Nephron progenitor cell (in vitro differentiated cells): ENCODE results near the gene THPO.
A peak's percentile ranks its signal among the peaks of the same experiment; 100 is the strongest.

Experiments
- DNase-seq: peaks from one replicate; pipeline ENCODE4 v3.0.0; 2021
- H3K27ac Mint-ChIP-seq: 2 replicates; pipeline ENCODE4 v1.8.0; 2021; ENCODE audit warnings: mild to moderate bottlenecking, moderate library complexity, mixed read lengths
- H3K27me3 Mint-ChIP-seq: 2 replicates; pipeline ENCODE4 v1.8.0; 2021; ENCODE audit warnings: mild to moderate bottlenecking, low read depth, mixed read lengths; ENCODE audit not compliant: poor library complexity
- H3K36me3 Mint-ChIP-seq: 2 replicates; pipeline ENCODE4 v1.8.0; 2021; ENCODE audit warnings: low read depth, mixed read lengths
- H3K4me1 Mint-ChIP-seq: 2 replicates; pipeline ENCODE4 v1.8.0; 2021; ENCODE audit warnings: mixed read lengths
- H3K4me3 Mint-ChIP-seq: 2 replicates; pipeline ENCODE4 v1.8.0; 2021; ENCODE audit warnings: mild to moderate bottlenecking, moderate library complexity, mixed read lengths
- H3K9me3 Mint-ChIP-seq: 2 replicates; pipeline ENCODE4 v1.8.0; 2021; ENCODE audit warnings: mild to moderate bottlenecking, moderate library complexity, mixed read lengths
- CTCF ChIP-seq: fragments of 200-600 bp; sonication (generic); IDR thresholded peaks from 2 replicates; pipeline ENCODE4 v1.5.0; 2021; ENCODE audit warnings: antibody characterized with exemption

The THPO gene

GRCh38 chr3:184378651-184379357 lies 797 bp upstream of the THPO start:
- H3K27ac Mint-ChIP-seq: peak overlapping the region; percentile 5
- no peak for DNase-seq
- H3K36me3 Mint-ChIP-seq: peaks cover 7% of the 10 kb centered on the region
- no peak for TF ChIP-seq CTCF
- peaks cover 39% of the 10 kb centered on the region for H3K4me1 Mint-ChIP-seq
- peaks cover 53% of the 10 kb centered on the region for H3K27me3 Mint-ChIP-seq
- peak overlapping the region; percentile 82 for H3K4me3 Mint-ChIP-seq
- no peaks in the 10 kb centered on the region for H3K9me3 Mint-ChIP-seq

GRCh38 chr3:184377374-184377773 lies 633 bp downstream of the THPO start:
- peaks cover 7% of the 10 kb centered on the region for H3K36me3 Mint-ChIP-seq
- peak overlapping the region; percentile 82 for H3K4me3 Mint-ChIP-seq
- H3K9me3 Mint-ChIP-seq: no peaks in the 10 kb centered on the region
- peaks cover 42% of the 10 kb centered on the region for H3K4me1 Mint-ChIP-seq
- no peak overlapping the region for H3K27ac Mint-ChIP-seq
- TF ChIP-seq CTCF: no peak
- DNase-seq: no peak
- peaks cover 46% of the 10 kb centered on the region for H3K27me3 Mint-ChIP-seq

- Mint-ChIP-seq H3K4me1 (peaks cover 52% of the 10 kb centered on the region), H3K36me3 (peaks cover 7% of the 10 kb centered on the region), H3K27me3 (peaks cover 31% of the 10 kb centered on the region), H3K9me3 (no peaks in the 10 kb centered on the region), H3K4me3 (no peak overlapping the region), H3K27ac (no peak overlapping the region)
- TF ChIP-seq CTCF: no peak
- no peak for DNase-seq
Measured at GRCh38 chr3:184375747-184376461, 2.1 kb downstream of the THPO start.

- Mint-ChIP-seq H3K36me3 (peaks cover 18% of the 10 kb centered on the region), H3K27me3 (peaks cover 19% of the 10 kb centered on the region), H3K27ac (no peak overlapping the region), H3K9me3 (no peaks in the 10 kb centered on the region), H3K4me1 (peaks cover 41% of the 10 kb centered on the region), H3K4me3 (no peak overlapping the region)
- no peak for DNase-seq
- TF ChIP-seq CTCF: no peak
Measured at GRCh38 chr3:184373422-184373821, 4.6 kb downstream of the THPO start.

- no peak for TF ChIP-seq CTCF
- peaks cover 36% of the 10 kb centered on the region for H3K4me1 Mint-ChIP-seq
- H3K9me3 Mint-ChIP-seq: no peaks in the 10 kb centered on the region
- H3K4me3 Mint-ChIP-seq: no peak overlapping the region
- peaks cover 23% of the 10 kb centered on the region for H3K36me3 Mint-ChIP-seq
- H3K27me3 Mint-ChIP-seq: peaks cover 15% of the 10 kb centered on the region
- DNase-seq: no peak
- no peak overlapping the region for H3K27ac Mint-ChIP-seq
Measured at GRCh38 chr3:184372911-184373310, 5.1 kb downstream of the THPO start.
